ACC112 (cell line): ENCODE data around the gene FABP3.

Experiments
- H2AFZ ChIP-seq: fragments of 200-600 bp; sonication (generic); one replicate; pipeline ENCODE4 v1.6.0; 2017; ENCODE audit warnings: antibody characterized with exemption, low read length; ENCODE audit not compliant: unreplicated experiment
- H3K27ac ChIP-seq: fragments of 200-600 bp; sonication (generic); 2 replicates; pipeline ENCODE4 v1.5.1; 2014; ENCODE audit warnings: low read depth, mild to moderate bottlenecking, antibody characterized with exemption, low read length, moderate library complexity
- H3K27me3 ChIP-seq: fragments of 200-600 bp; sonication (generic); 2 replicates; pipeline ENCODE4 v1.6.1; 2014; ENCODE audit warnings: mild to moderate bottlenecking, antibody characterized with exemption, low read length, moderate library complexity, mixed read lengths; ENCODE audit not compliant: insufficient read depth
- H3K36me3 ChIP-seq: fragments of 200-600 bp; sonication (generic); 2 replicates; pipeline ENCODE4 v1.6.1; 2016; ENCODE audit warnings: mild to moderate bottlenecking, antibody characterized with exemption, low read length, moderate library complexity, mixed read lengths; ENCODE audit not compliant: insufficient read depth
- H3K4me1 ChIP-seq: fragments of 200-600 bp; sonication (generic); one replicate; pipeline ENCODE4 v1.6.1; 2016; ENCODE audit warnings: low read length, mixed read lengths; ENCODE audit not compliant: insufficient read depth, unreplicated experiment, control insufficient read depth
- H3K4me3 ChIP-seq: fragments of 200-600 bp; sonication (generic); 2 replicates; pipeline ENCODE4 v1.5.1; 2014; ENCODE audit warnings: mild to moderate bottlenecking, low read depth, low read length
- H3K79me2 ChIP-seq: fragments of 200-600 bp; sonication (generic); one replicate; pipeline ENCODE4 v1.6.0; 2016; ENCODE audit warnings: low read length; ENCODE audit not compliant: control insufficient read depth, unreplicated experiment, insufficient read depth

FABP3 gene

GRCh38 chr1:31412732-31413404, 40.0 kb upstream of the FABP3 start, which contains the start of gene SERINC2:
TSS of gene SERINC2 (plus strand) at chr1:31413213. CDS start at chr1:31413266, 53 bp downstream.
- H3K27ac ChIP-seq: peak within 1 kb of the TSS; percentile 26; the same call in 1 of the 2 replicates
- H3K4me1 ChIP-seq: peaks cover 61% of the 10 kb centered on the region
- no peaks in the 10 kb centered on the region for H3K27me3 ChIP-seq

GRCh38 chr1:31412205-31412604, 39.3 kb upstream of the FABP3 start:
- Histone ChIP-seq H2AFZ (no peak overlapping the region), H3K4me1 (peaks cover 56% of the 10 kb centered on the region)

More at GRCh38 chr1:31412732-31413404, 40.0 kb upstream of the FABP3 start, which contains the start of gene SERINC2:
- H3K36me3 ChIP-seq: no peaks in the 10 kb centered on the region
- H2AFZ ChIP-seq: peak within 1 kb of the TSS; percentile 86
- peaks cover 39% of the 10 kb centered on the region for H3K79me2 ChIP-seq
- peak within 1 kb of the TSS; percentile 92 for H3K4me3 ChIP-seq

GRCh38 chr1:31410871-31411270, 38.0 kb upstream of the FABP3 start:
- Histone ChIP-seq H3K36me3 (no peaks in the 10 kb centered on the region), H3K27me3 (no peaks in the 10 kb centered on the region), H3K4me3 (peak overlapping the region; percentile 15; the same call in 1 of the 2 replicates)

More at GRCh38 chr1:31412205-31412604, 39.3 kb upstream of the FABP3 start:
- Histone ChIP-seq H3K27me3 (no peaks in the 10 kb centered on the region), H3K27ac (no peak overlapping the region), H3K4me3 (peak overlapping the region; percentile 92; the same call in 1 of the 2 replicates), H3K79me2 (peaks cover 35% of the 10 kb centered on the region), H3K36me3 (no peaks in the 10 kb centered on the region)

GRCh38 chr1:31409946-31410858, 37.3 kb upstream of the FABP3 start:
- Histone ChIP-seq H3K27ac (no peak overlapping the region), H3K36me3 (no peaks in the 10 kb centered on the region), H3K4me1 (peaks cover 41% of the 10 kb centered on the region), H3K79me2 (peaks cover 20% of the 10 kb centered on the region), H3K4me3 (peak overlapping the region; percentile 15; the same call in 1 of the 2 replicates), H2AFZ (no peak overlapping the region), H3K27me3 (no peaks in the 10 kb centered on the region)

More at GRCh38 chr1:31410871-31411270, 38.0 kb upstream of the FABP3 start:
- no peak overlapping the region for H3K27ac ChIP-seq
- peaks cover 26% of the 10 kb centered on the region for H3K79me2 ChIP-seq
- no peak overlapping the region for H2AFZ ChIP-seq
- peaks cover 48% of the 10 kb centered on the region for H3K4me1 ChIP-seq

- Histone ChIP-seq H3K27ac (no peak overlapping the region), H3K36me3 (no peaks in the 10 kb centered on the region), H3K79me2 (peaks cover 7% of the 10 kb centered on the region), H3K4me1 (peaks cover 33% of the 10 kb centered on the region), H2AFZ (no peak overlapping the region), H3K4me3 (no peak overlapping the region), H3K27me3 (no peaks in the 10 kb centered on the region)
These were observed 36.0 kb upstream of the FABP3 start for GRCh38 chr1:31408788-31409318.

GRCh38 chr1:31407029-31407626, 34.3 kb upstream of the FABP3 start:
- H3K4me1 ChIP-seq: peaks cover 26% of the 10 kb centered on the region
- H3K27me3 ChIP-seq: no peaks in the 10 kb centered on the region
- H2AFZ ChIP-seq: no peak overlapping the region
- no peaks in the 10 kb centered on the region for H3K79me2 ChIP-seq
- H3K4me3 ChIP-seq: no peak overlapping the region
- H3K27ac ChIP-seq: no peak overlapping the region
- H3K36me3 ChIP-seq: no peaks in the 10 kb centered on the region

GRCh38 chr1:31405578-31406245, 32.8 kb upstream of the FABP3 start:
- H3K36me3 ChIP-seq: no peaks in the 10 kb centered on the region
- no peak overlapping the region for H3K4me3 ChIP-seq
- peaks cover 15% of the 10 kb centered on the region for H3K4me1 ChIP-seq
- no peaks in the 10 kb centered on the region for H3K79me2 ChIP-seq
- no peak overlapping the region for H3K27ac ChIP-seq
- no peak overlapping the region for H2AFZ ChIP-seq
- H3K27me3 ChIP-seq: no peaks in the 10 kb centered on the region

- Histone ChIP-seq H3K27ac (no peak overlapping the region), H3K79me2 (no peaks in the 10 kb centered on the region), H3K4me1 (peaks cover 36% of the 10 kb centered on the region), H3K36me3 (no peaks in the 10 kb centered on the region), H3K4me3 (no peak overlapping the region), H3K27me3 (no peaks in the 10 kb centered on the region), H2AFZ (no peak overlapping the region)
These were observed 28.4 kb upstream of the FABP3 start for GRCh38 chr1:31401241-31401640.

- H3K36me3 ChIP-seq: no peaks in the 10 kb centered on the region
These were observed 27.5 kb upstream of the FABP3 start for GRCh38 chr1:31400393-31400792.

GRCh38 chr1:31399976-31400375, 27.1 kb upstream of the FABP3 start:
- Histone ChIP-seq H3K79me2 (no peaks in the 10 kb centered on the region), H2AFZ (no peak overlapping the region), H3K4me3 (no peak overlapping the region), H3K27me3 (no peaks in the 10 kb centered on the region), H3K27ac (peak overlapping the region; percentile 1; the same call in 1 of the 2 replicates), H3K4me1 (peaks cover 39% of the 10 kb centered on the region), H3K36me3 (no peaks in the 10 kb centered on the region)

More at GRCh38 chr1:31400393-31400792, 27.5 kb upstream of the FABP3 start:
- no peak overlapping the region for H2AFZ ChIP-seq
- peak overlapping the region; percentile 1; the same call in 1 of the 2 replicates for H3K27ac ChIP-seq
- no peaks in the 10 kb centered on the region for H3K79me2 ChIP-seq
- H3K27me3 ChIP-seq: no peaks in the 10 kb centered on the region
- no peak overlapping the region for H3K4me3 ChIP-seq
- H3K4me1 ChIP-seq: peaks cover 39% of the 10 kb centered on the region
